Right lobe of liver (tissue), 6 donors: ENCODE measurements around the gene TNIP3. TPM values are rescaled to one million over a fixed set of nuclear protein-coding genes. Genes with fewer than 3 reads are reported as not detected.

Experiments
- ATAC-seq, 4 donors: fragments of 200-7000 bp; cut with Tn5 transposase; one replicate each; pipeline ENCODE4 v1.9.1; 2020; ENCODE audit warnings: mild to moderate bottlenecking in 4 of 4, moderate library complexity in 4 of 4
- DNase-seq, 3 donors: peaks; one replicate each; pipeline ENCODE4 v3.0.0-alpha.2; 2020
- H3K27ac ChIP-seq, 3 donors: fragments of 200-600 bp; one replicate each; pipeline ENCODE4 v1.8.0; 2022
- H3K27me3 ChIP-seq, 2 donors: fragments of 200-600 bp; one replicate each; pipeline ENCODE4 v1.8.0; 2022
- H3K36me3 ChIP-seq, 4 donors: fragments of 200-600 bp; sonication (generic) in 1 of 4; one replicate each; pipeline versions ENCODE4 v1.5.1 to v1.8.0; 2017 to 2022; ENCODE audit warnings: control low read depth in 1 of 4
- H3K4me1 ChIP-seq, 4 donors: fragments of 200-600 bp; sonication (generic) in 1 of 4; one replicate each; pipeline versions ENCODE4 v1.5.1 to v1.8.0; 2017 to 2022; ENCODE audit warnings: control low read depth in 1 of 4
- H3K4me3 ChIP-seq, 3 donors: fragments of 200-600 bp; one replicate each; pipeline ENCODE4 v1.8.0; 2022
- H3K9me3 ChIP-seq, 4 donors: fragments of 200-600 bp; sonication (generic) in 1 of 4; one replicate each; pipeline versions ENCODE4 v1.5.1 to v1.8.0; 2017 to 2022; ENCODE audit warnings: control low read depth in 1 of 4
- CTCF ChIP-seq, 4 donors: fragments of 200-600 bp in 3 of 4; fragments of 450-650 bp in 1 of 4; IDR thresholded peaks; one replicate each; pipeline versions ENCODE4 v1.5.1 to v1.8.0; 2016 to 2022; ENCODE audit warnings: antibody characterized with exemption in 4 of 4, mild to moderate bottlenecking in 2 of 4
- POLR2A ChIP-seq: fragments of 450-650 bp; IDR thresholded peaks from one replicate; pipeline ENCODE4 v1.6.1; 2017; ENCODE audit warnings: antibody characterized with exemption, mild to moderate bottlenecking
- WGBS: methylation state at CpG from one replicate; pipeline ENCODE4 v1.1.6; 2018; ENCODE audit warnings: low coverage, low lambda C conversion rate; ENCODE audit not compliant: insufficient coverage; ENCODE audit errors: missing lambda C conversion rate; 5-methylcytosine and 5-hydroxymethylcytosine counted together
- intact Hi-C, 2 donors: fragments of 100-400 bp; cut with DNase I; formaldehyde crosslinking; loops; one replicate each; pipeline versions ENCODE4 v1.11.2 to v1.14.1; 2022
- total RNA-seq, 6 experiments: library from RNA; depleted of rRNA in 2 of 6; stranded (reverse); fragments of >200 nt in 2 of 6; fragmentation: NEBNext Ultra II Directional in 3 of 6; extraction: Animal tissue kit (Norgen Biotek cat#: 25700) in 3 of 6; gene quantifications; one replicate each; pipeline versions ENCODE4 v1.1.0 to v1.2.4, GENCODE V29; 2016 to 2023
- donor health status: DM: no; HTN: yes; CAD: no.
- donor health status: DM: no; HTN: no; CAD: no.
- donor health status: DM: no; HTN: no; CAD: no.
- donor health status: DM: no; HTN: yes; CAD: no.
- donor health status: DM: no; HTN: yes; CAD: no.

Gene TNIP3
- total RNA-seq, 6 experiments from 2014 or later: 0.06 TPM; not detected in 5

GRCh38 chr4:121192480-121192879, 28.4 kb upstream of the TNIP3 start:
- DNase-seq (no peak), ATAC-seq (peak; percentile 61 to 77 (median 72))
- H3K9me3 ChIP-seq: no peaks in the 10 kb centered on the region
- TF ChIP-seq POLR2A: no peak
- TF ChIP-seq CTCF (IDR thresholded peaks at IDR 0.05): peak; percentile 60 to 78 (median 74)
- no peaks in the 10 kb centered on the region for H3K27me3 ChIP-seq
- H3K27ac ChIP-seq: no peak overlapping the region
- intact Hi-C loops: loop anchor here in 1 of 2 donors (10.0 kb wide), 1 partner anchor 52 kb away; no protein-coding TSS in a partner anchor
- 17% methylated on average over 6 of the region's 6 CpGs for WGBS
- no peaks in the 10 kb centered on the region for H3K36me3 ChIP-seq
- H3K4me1 ChIP-seq: no peaks in the 10 kb centered on the region
- H3K4me3 ChIP-seq: no peak overlapping the region

- Histone ChIP-seq H3K4me3 (no peak overlapping the region), H3K36me3 (no peaks in the 10 kb centered on the region), H3K27ac (no peak overlapping the region), H3K9me3 (no peaks in the 10 kb centered on the region), H3K4me1 (no peaks in the 10 kb centered on the region), H3K27me3 (no peaks in the 10 kb centered on the region)
- DNase-seq: no peak
- no peak for ATAC-seq
- 51% methylated on average over 11 of the region's 11 CpGs for WGBS
- TF ChIP-seq POLR2A (no peak), CTCF (IDR thresholded peaks at IDR 0.05) (no peak)
- intact Hi-C loops: loop anchor here in 1 of 2 donors (10.0 kb wide), 1 partner anchor 53 kb away; no protein-coding TSS in a partner anchor
These were observed 27.9 kb upstream of the TNIP3 start for GRCh38 chr4:121192013-121192412.

- H3K4me1 ChIP-seq: no peaks in the 10 kb centered on the region
- 56% methylated on average over 1 of the region's 1 CpG for WGBS
- intact Hi-C loops: loop anchor here in 1 of 2 donors (10.0 kb wide), 1 partner anchor 53 kb away; no protein-coding TSS in a partner anchor
These were observed 27.2 kb upstream of the TNIP3 start for GRCh38 chr4:121191361-121191760.

GRCh38 chr4:121190389-121190788, 26.3 kb upstream of the TNIP3 start:
- no peak for TF ChIP-seq CTCF (IDR thresholded peaks at IDR 0.05)
- TF ChIP-seq POLR2A: no peak
- WGBS: 70% methylated on average over 3 of the region's 4 CpGs
- intact Hi-C loops: loop anchor here in 1 of 2 donors (10.0 kb wide), 1 partner anchor 54 kb away; no protein-coding TSS in a partner anchor
- Histone ChIP-seq H3K4me1 (no peaks in the 10 kb centered on the region), H3K9me3 (no peaks in the 10 kb centered on the region), H3K4me3 (no peak overlapping the region), H3K27ac (no peak overlapping the region), H3K36me3 (no peaks in the 10 kb centered on the region), H3K27me3 (no peaks in the 10 kb centered on the region)
- DNase-seq (no peak), ATAC-seq (no peak)

More at GRCh38 chr4:121191361-121191760, 27.2 kb upstream of the TNIP3 start:
- no peak overlapping the region for H3K27ac ChIP-seq
- H3K27me3 ChIP-seq: no peaks in the 10 kb centered on the region
- no peaks in the 10 kb centered on the region for H3K9me3 ChIP-seq
- H3K36me3 ChIP-seq: no peaks in the 10 kb centered on the region
- TF ChIP-seq POLR2A: no peak
- no peak for TF ChIP-seq CTCF (IDR thresholded peaks at IDR 0.05)
- DNase-seq (no peak), ATAC-seq (no peak)
- no peak overlapping the region for H3K4me3 ChIP-seq
